ENCODE data around the gene BARD1. TPM values are rescaled to one million over a fixed set of nuclear protein-coding genes. Genes with fewer than 3 reads are reported as not detected.
A peak's percentile ranks its signal among the peaks of the same experiment; 100 is the strongest.

The BARD1 gene
- total and polyA plus RNA-seq, 2 of the 13 experiments (the other 11 are each of a cell fraction or from before 2014, with no cell fraction given), result 5.3 to 30.4 TPM

DNA sequence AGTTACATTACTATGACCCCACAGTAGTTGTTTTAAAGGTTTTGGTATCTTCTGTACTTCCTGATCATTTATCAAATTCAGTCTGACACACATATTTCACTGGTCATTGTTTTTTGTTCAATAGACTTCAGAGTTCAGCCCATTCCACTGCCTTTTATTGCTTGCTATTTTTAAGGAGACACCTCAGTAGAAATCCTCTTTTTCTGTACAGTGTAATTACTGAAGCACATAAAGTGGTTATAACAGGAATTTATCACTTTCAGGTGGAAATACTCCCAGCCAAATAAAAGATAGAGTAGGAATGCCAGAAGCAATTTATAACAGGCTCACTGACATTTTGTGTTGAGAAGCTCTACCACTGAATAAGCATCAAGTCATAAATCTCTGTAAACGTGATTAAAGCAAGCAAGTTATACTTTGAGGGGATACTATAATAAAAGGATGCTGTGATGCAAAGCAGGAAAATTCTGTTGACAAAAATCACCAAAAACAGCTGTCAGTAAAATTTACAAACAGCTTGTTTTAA is 6.6 kb upstream of the BARD1 start:
- FAIRE-seq, result no peak

DNA sequence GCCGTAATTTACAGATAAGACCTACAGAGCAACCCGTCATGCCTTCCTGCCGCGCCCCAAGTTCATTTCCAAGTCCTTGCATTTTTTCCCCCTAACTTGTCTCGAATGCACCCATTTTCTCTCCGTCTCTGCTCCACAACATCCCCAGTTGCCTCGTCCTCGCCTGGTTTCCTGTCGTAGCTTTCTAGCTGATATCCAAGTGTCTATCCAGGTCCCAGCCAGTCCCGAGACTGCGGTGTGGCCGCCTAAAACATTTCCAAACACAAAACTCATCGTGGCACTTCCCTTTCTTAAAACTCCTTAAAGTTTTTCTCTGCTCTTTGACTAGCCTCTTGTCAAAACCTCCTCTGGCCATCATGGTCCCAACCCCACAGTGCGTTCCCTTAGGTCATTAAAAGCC is 1.2 kb upstream of the BARD1 start:
- in situ Hi-C loops (cut with HindIII; ENCODE audit: extremely low pct_ligation_motif_present, low pct_unique_long_range_greater_than_20kb) (loop anchor here (10.0 to 25.0 kb wide), 2 partner anchors 1127 to 1566 kb away; no protein-coding TSS in a partner anchor), intact Hi-C loops (cut with micrococcal nuclease; ENCODE audit: unreplicated experiment) (no loop called here)
- H4K20me1 ChIP-seq (ENCODE audit: insufficient read depth, low read length), result no peaks in the 10 kb centered on the region
- ChIA-PET POLR2A (no interaction called here), CTCF (ENCODE audit: low intra/inter-chr PET ratio, low total read pairs) (no interaction called here)
- H3K27ac ChIP-seq (ENCODE audit: extremely low read length, insufficient read depth, low read length), result peak overlapping the region; percentile 79
- H3K36me3 ChIP-seq (replicated peaks in 1 of 2; ENCODE audit: control insufficient read depth in 1 of 2, insufficient read depth in 2 of 2, low read length in 2 of 2), result no peaks in the 10 kb centered on the region
- no peak for DNase-seq (ENCODE audit: low spot score)
- BruUV-seq (replicated peaks), result TSS peak; percentile 85
- WGBS (ENCODE audit: low lambda C conversion rate), result 97% methylated on average over 14 of the region's 14 CpGs
- TF ChIP-seq ZBTB38 (CRISPR knock-in tag; IDR thresholded peaks at IDR 0.05) (peak; percentile 53; the same call in 1 of the 2 replicates), SP1 (IDR thresholded peaks at IDR 0.05) (no peak), SP1 (CRISPR knock-in tag; IDR thresholded peaks at IDR 0.05) (no peak)
- H2AFZ ChIP-seq (ENCODE audit: low read length), result peak overlapping the region; percentile 99
- H3K9me3 ChIP-seq (ENCODE audit: low read length), result no peaks in the 10 kb centered on the region
- peak overlapping the region in 2 of 3 experiments; percentile 62 to 90; a peak in 5 of 6 replicates for H3K4me3 ChIP-seq (replicated peaks in 1 of 3; ENCODE audit: insufficient read depth in 1 of 3, low read depth in 2 of 3, low read length in 3 of 3)
- peak overlapping the region; percentile 91 for H3K4me2 ChIP-seq (ENCODE audit: low read depth, low read length)
- peaks cover 27% of the 10 kb centered on the region for H3K79me2 ChIP-seq (ENCODE audit: insufficient read depth, low read length)
- peaks cover 47% of the 10 kb centered on the region for H3K4me1 ChIP-seq (ENCODE audit: insufficient read depth, low read length)
- ATAC-seq, result no peak
- H3K9ac ChIP-seq (ENCODE audit: insufficient read depth, low read depth, low read length), result peak overlapping the region; percentile 83
- no peak for FAIRE-seq
- H3K27me3 ChIP-seq (ENCODE audit: control insufficient read depth in 1 of 2, insufficient read depth in 2 of 2, low read length in 2 of 2), result no peaks in the 10 kb centered on the region

More for the DNA sequence above, 6.6 kb upstream of the BARD1 start:
- Histone ChIP-seq H2AFZ (ENCODE audit: low read length) (no peak overlapping the region), H3K79me2 (ENCODE audit: insufficient read depth, low read length) (no peaks in the 10 kb centered on the region), H3K9me3 (ENCODE audit: low read length) (no peaks in the 10 kb centered on the region), H3K27ac (ENCODE audit: extremely low read length, insufficient read depth, low read length) (no peak overlapping the region), H3K4me1 (ENCODE audit: insufficient read depth, low read length) (peaks cover 15% of the 10 kb centered on the region), H3K27me3 (ENCODE audit: control insufficient read depth in 1 of 2, insufficient read depth in 2 of 2, low read length in 2 of 2) (no peaks in the 10 kb centered on the region), H3K4me3 (replicated peaks in 1 of 3; ENCODE audit: insufficient read depth in 1 of 3, low read depth in 2 of 3, low read length in 3 of 3) (no peak overlapping the region), H4K20me1 (ENCODE audit: insufficient read depth, low read length) (no peaks in the 10 kb centered on the region), H3K4me2 (ENCODE audit: low read depth, low read length) (no peak overlapping the region), H3K36me3 (replicated peaks in 1 of 2; ENCODE audit: control insufficient read depth in 1 of 2, insufficient read depth in 2 of 2, low read length in 2 of 2) (no peaks in the 10 kb centered on the region), H3K9ac (ENCODE audit: insufficient read depth, low read depth, low read length) (no peak overlapping the region)
- POLR2A ChIA-PET, result no interaction called here
- intact Hi-C loops (cut with micrococcal nuclease; ENCODE audit: unreplicated experiment) (no loop called here), in situ Hi-C loops (cut with HindIII; ENCODE audit: extremely low pct_ligation_motif_present, low pct_unique_long_range_greater_than_20kb) (loop anchor here (10.0 to 25.0 kb wide), 2 partner anchors 1121 to 1571 kb away; no protein-coding TSS in a partner anchor)
- CTCF ChIA-PET (ENCODE audit: low intra/inter-chr PET ratio, low total read pairs), result no interaction called here
- ATAC-seq (no peak), DNase-seq (ENCODE audit: low spot score) (no peak)
- no peak for TF ChIP-seq ZNF776 (CRISPR knock-in tag; IDR thresholded peaks at IDR 0.05)
- TF ChIP-seq MATR3 (CRISPR knock-in tag; IDR thresholded peaks at IDR 0.05), result no peak
- 30% methylated on average over 1 of the region's 1 CpG for WGBS (ENCODE audit: low lambda C conversion rate)
- no TSS peak for BruUV-seq (replicated peaks)
